ENCODE results near the gene DNAH7.

Gene DNAH7

GRCh38 chr2:195815083-195815482 lies 253.6 kb downstream of the DNAH7 start:
- no peaks in the 10 kb centered on the region for H3K9me3 Mint-ChIP-seq
- ATAC-seq (replicated peaks), result no peak
- no peaks in the 10 kb centered on the region for H3K27me3 Mint-ChIP-seq
- H3K4me3 Mint-ChIP-seq, result no peak overlapping the region
- no peak overlapping the region for H3K27ac Mint-ChIP-seq
- H3K36me3 Mint-ChIP-seq, result peaks cover 0 to 5% of the 10 kb centered on the region in 2 donors
- no peak for DNase-seq
- H3K4me1 Mint-ChIP-seq, result no peaks in the 10 kb centered on the region

- Mint-ChIP-seq H3K36me3 (peaks cover 0 to 3% of the 10 kb centered on the region in 2 donors), H3K4me3 (no peak overlapping the region), H3K27ac (no peak overlapping the region), H3K9me3 (no peaks in the 10 kb centered on the region), H3K4me1 (no peaks in the 10 kb centered on the region), H3K27me3 (no peaks in the 10 kb centered on the region)
- DNase-seq (no peak), ATAC-seq (replicated peaks) (no peak)
These were observed 255.2 kb downstream of the DNAH7 start for GRCh38 chr2:195813421-195813820.

- Mint-ChIP-seq H3K4me3 (no peak overlapping the region), H3K9me3 (no peaks in the 10 kb centered on the region), H3K27ac (no peak overlapping the region), H3K36me3 (peaks cover 0 to 5% of the 10 kb centered on the region in 2 donors), H3K27me3 (no peaks in the 10 kb centered on the region), H3K4me1 (no peaks in the 10 kb centered on the region)
- DNase-seq, result no peak
- peak in 1 of 2 donors; percentile 36 for ATAC-seq (replicated peaks)
These were observed 258.1 kb downstream of the DNAH7 start for GRCh38 chr2:195810340-195811098.

DNA sequence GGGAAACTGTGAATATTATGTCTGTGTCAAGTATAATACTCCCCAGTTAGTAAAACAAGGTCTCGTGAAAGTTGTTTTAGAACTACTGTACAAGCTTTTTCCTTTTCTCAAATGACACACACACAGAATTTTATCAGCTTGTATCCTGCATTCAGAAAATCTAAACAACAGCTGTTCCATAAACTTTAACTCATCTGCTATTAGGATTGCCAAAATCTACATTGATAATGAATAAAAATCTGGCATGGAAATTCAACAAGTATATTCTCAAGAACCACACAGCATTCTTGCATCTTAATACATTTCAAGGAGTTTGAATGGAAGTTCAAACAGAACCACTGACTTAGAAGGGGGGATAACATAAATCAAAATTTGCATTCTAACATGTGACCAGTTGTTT lies 260.4 kb downstream of the DNAH7 start:
- DNase-seq (no peak), ATAC-seq (replicated peaks) (no peak)
- H3K36me3 Mint-ChIP-seq, result peaks cover 0 to 5% of the 10 kb centered on the region in 2 donors
- no peak overlapping the region for H3K4me3 Mint-ChIP-seq
- H3K9me3 Mint-ChIP-seq, result no peaks in the 10 kb centered on the region
- H3K4me1 Mint-ChIP-seq, result no peaks in the 10 kb centered on the region
- H3K27ac Mint-ChIP-seq, result no peak overlapping the region
- no peaks in the 10 kb centered on the region for H3K27me3 Mint-ChIP-seq

GRCh38 chr2:195805283-195805976 lies 263.2 kb downstream of the DNAH7 start:
- ATAC-seq (replicated peaks), result no peak
- H3K9me3 Mint-ChIP-seq, result no peaks in the 10 kb centered on the region
- peaks cover 0 to 8% of the 10 kb centered on the region in 2 donors for H3K36me3 Mint-ChIP-seq
- H3K4me1 Mint-ChIP-seq, result no peaks in the 10 kb centered on the region
- no peak overlapping the region for H3K4me3 Mint-ChIP-seq
- no peaks in the 10 kb centered on the region for H3K27me3 Mint-ChIP-seq
- H3K27ac Mint-ChIP-seq, result no peak overlapping the region
- no peak for DNase-seq

DNA sequence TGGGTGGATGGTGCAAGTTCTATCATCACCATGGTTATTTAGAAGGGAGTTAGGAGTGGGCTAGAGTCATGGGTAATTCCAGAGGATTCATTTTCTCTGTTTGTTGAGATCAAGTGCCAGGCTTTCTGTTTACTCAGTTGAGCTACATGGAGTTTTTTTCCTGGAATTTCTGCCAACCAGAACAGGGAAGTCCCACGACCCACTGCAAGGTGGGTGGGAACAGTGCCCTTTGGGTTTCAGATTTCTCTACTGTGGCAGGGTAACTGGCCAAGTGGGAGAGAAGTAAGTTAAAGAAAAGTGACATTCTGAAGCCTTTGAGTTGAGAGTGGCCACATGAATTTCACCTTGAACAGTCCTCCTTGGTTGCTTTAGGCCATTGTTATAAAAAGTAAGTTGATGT lies 272.8 kb downstream of the DNAH7 start:
- ATAC-seq (replicated peaks), result no peak
- H3K9me3 Mint-ChIP-seq, result peaks cover 2 to 5% of the 10 kb centered on the region in 2 donors
- H3K27ac Mint-ChIP-seq, result no peak overlapping the region
- peaks cover 10 to 16% of the 10 kb centered on the region in 2 donors for H3K36me3 Mint-ChIP-seq
- H3K4me1 Mint-ChIP-seq, result no peaks in the 10 kb centered on the region
- no peaks in the 10 kb centered on the region for H3K27me3 Mint-ChIP-seq
- no peak overlapping the region for H3K4me3 Mint-ChIP-seq
- no peak for DNase-seq

- H3K36me3 Mint-ChIP-seq, result peaks cover 19 to 33% of the 10 kb centered on the region in 2 donors
- ATAC-seq (replicated peaks) (no peak), DNase-seq (no peak)
- H3K9me3 Mint-ChIP-seq, result peaks cover 12 to 16% of the 10 kb centered on the region in 2 donors
- H3K4me1 Mint-ChIP-seq, result no peaks in the 10 kb centered on the region
- no peak overlapping the region for H3K27ac Mint-ChIP-seq
- no peaks in the 10 kb centered on the region for H3K27me3 Mint-ChIP-seq
- no peak overlapping the region for H3K4me3 Mint-ChIP-seq
These were observed 274.8 kb downstream of the DNAH7 start for GRCh38 chr2:195793881-195794280.

DNA sequence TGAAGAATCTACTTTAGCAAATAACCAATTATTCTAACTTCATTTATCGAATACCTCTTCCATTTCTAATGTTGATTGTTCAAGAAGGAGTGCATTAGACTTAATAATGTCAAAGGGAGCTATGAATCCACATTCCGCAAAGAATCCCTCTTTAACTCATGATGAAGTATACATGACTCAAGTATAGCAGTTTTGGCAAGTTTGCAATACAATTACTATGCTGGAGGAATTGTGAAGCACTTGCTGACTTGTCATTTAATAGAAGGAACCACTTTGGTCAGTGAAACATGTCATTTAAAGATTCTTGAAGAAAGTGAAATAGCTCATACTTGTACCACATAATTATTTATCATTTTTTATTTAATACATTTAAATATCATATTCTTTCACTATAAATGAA lies 286.5 kb downstream of the DNAH7 start:
- Mint-ChIP-seq H3K4me1 (no peaks in the 10 kb centered on the region), H3K9me3 (no peaks in the 10 kb centered on the region), H3K4me3 (no peak overlapping the region), H3K27ac (no peak overlapping the region), H3K27me3 (peaks cover under 1 to 5% of the 10 kb centered on the region in 2 donors), H3K36me3 (peaks cover 0 to 9% of the 10 kb centered on the region in 2 donors)
- no peak for ATAC-seq (replicated peaks)
- DNase-seq, result no peak

DNA sequence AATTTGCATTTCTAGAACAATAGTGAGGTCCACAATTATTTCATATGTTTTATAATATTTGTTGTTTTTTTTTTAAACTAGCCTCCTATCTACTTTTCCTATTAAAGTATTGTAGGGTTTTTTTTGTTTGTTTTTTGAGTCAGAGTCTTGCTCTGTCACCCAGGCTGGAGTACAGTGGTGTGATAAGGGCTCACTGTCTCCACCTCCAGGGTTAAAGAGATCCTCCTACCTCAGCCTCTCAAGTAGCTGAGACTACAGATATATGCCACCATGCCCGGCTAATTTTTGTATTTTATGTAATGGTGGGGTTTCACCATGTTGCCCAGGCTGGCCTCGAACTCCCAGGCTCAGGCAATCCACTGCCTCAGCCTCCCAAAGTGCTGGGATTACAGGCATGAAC lies 289.1 kb downstream of the DNAH7 start:
- ATAC-seq (replicated peaks), result no peak
- no peak overlapping the region for H3K4me3 Mint-ChIP-seq
- H3K9me3 Mint-ChIP-seq, result no peaks in the 10 kb centered on the region
- H3K4me1 Mint-ChIP-seq, result no peaks in the 10 kb centered on the region
- DNase-seq, result no peak
- H3K36me3 Mint-ChIP-seq, result peaks cover 0 to 5% of the 10 kb centered on the region in 2 donors
- no peak overlapping the region for H3K27ac Mint-ChIP-seq
- H3K27me3 Mint-ChIP-seq, result peaks cover 0 to 5% of the 10 kb centered on the region in 2 donors

GRCh38 chr2:195769975-195770374 lies 298.7 kb downstream of the DNAH7 start:
- H3K4me3 Mint-ChIP-seq, result no peak overlapping the region
- H3K27ac Mint-ChIP-seq, result no peak overlapping the region
- ATAC-seq (replicated peaks) (no peak), DNase-seq (no peak)
- H3K27me3 Mint-ChIP-seq, result no peaks in the 10 kb centered on the region
- H3K4me1 Mint-ChIP-seq, result no peaks in the 10 kb centered on the region
- peaks cover 5 to 6% of the 10 kb centered on the region in 2 donors for H3K9me3 Mint-ChIP-seq
- peaks cover 0 to 13% of the 10 kb centered on the region in 2 donors for H3K36me3 Mint-ChIP-seq

DNA sequence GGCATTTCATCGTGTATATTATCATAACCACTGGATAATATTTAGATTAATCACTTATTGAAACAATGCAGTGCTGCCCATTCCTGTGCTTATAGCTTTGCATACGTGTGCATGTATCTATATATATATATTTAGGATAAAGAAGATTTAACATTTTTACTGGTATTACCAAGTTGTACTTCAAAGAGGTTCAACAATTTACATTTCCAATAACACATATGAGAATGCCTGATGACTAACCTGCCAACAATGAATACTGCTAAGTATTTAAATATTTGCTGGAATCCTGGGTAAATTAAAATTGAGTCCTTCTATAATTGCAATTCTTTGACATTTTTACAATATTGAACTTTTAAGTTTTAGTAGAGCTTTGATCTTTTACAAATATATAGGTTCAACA lies 300.2 kb downstream of the DNAH7 start:
- ATAC-seq (replicated peaks) (no peak), DNase-seq (no peak)
- Mint-ChIP-seq H3K27ac (no peak overlapping the region), H3K36me3 (peaks cover 7 to 13% of the 10 kb centered on the region in 2 donors), H3K27me3 (no peaks in the 10 kb centered on the region), H3K4me1 (no peaks in the 10 kb centered on the region), H3K9me3 (peaks cover 9 to 18% of the 10 kb centered on the region in 2 donors), H3K4me3 (no peak overlapping the region)

GRCh38 chr2:195766691-195767090 lies 301.9 kb downstream of the DNAH7 start:
- Mint-ChIP-seq H3K36me3 (peaks cover 7 to 22% of the 10 kb centered on the region in 2 donors), H3K27ac (no peak overlapping the region), H3K4me3 (no peak overlapping the region), H3K9me3 (peaks cover 17 to 26% of the 10 kb centered on the region in 2 donors), H3K27me3 (no peaks in the 10 kb centered on the region), H3K4me1 (no peaks in the 10 kb centered on the region)
- DNase-seq (no peak), ATAC-seq (replicated peaks) (no peak)

- peaks cover 18 to 24% of the 10 kb centered on the region in 2 donors for H3K36me3 Mint-ChIP-seq
- peaks cover 21 to 32% of the 10 kb centered on the region in 2 donors for H3K9me3 Mint-ChIP-seq
- H3K27me3 Mint-ChIP-seq, result no peaks in the 10 kb centered on the region
- H3K4me1 Mint-ChIP-seq, result no peaks in the 10 kb centered on the region
- no peak overlapping the region for H3K27ac Mint-ChIP-seq
- ATAC-seq (replicated peaks), result no peak
- no peak overlapping the region for H3K4me3 Mint-ChIP-seq
- DNase-seq, result no peak
These were observed 304.8 kb downstream of the DNAH7 start for GRCh38 chr2:195763866-195764265.

DNA sequence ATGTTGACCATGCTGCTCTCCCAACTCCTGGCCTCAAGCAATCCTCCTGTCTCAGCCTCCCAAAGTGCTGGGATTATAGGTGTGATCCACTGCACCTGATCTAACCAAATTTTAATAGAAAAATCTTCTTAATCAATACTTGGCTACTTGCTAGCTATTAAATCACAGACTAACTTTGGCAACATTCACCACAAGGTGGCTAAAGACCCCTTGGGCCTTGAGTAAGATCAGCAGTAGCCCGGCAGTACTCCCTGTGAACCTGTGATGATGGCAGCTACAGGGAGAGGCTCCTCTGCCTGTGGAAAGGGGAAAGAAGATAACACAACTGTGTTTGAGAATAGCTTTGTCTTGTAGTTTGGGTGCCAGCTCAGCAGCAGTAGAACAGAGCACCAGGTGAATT lies 308.8 kb downstream of the DNAH7 start:
- Mint-ChIP-seq H3K27me3 (no peaks in the 10 kb centered on the region), H3K4me3 (no peak overlapping the region), H3K36me3 (peaks cover 17 to 20% of the 10 kb centered on the region in 2 donors), H3K9me3 (peaks cover 15 to 25% of the 10 kb centered on the region in 2 donors), H3K4me1 (no peaks in the 10 kb centered on the region), H3K27ac (no peak overlapping the region)
- no peak for ATAC-seq (replicated peaks)
- no peak for DNase-seq

DNA sequence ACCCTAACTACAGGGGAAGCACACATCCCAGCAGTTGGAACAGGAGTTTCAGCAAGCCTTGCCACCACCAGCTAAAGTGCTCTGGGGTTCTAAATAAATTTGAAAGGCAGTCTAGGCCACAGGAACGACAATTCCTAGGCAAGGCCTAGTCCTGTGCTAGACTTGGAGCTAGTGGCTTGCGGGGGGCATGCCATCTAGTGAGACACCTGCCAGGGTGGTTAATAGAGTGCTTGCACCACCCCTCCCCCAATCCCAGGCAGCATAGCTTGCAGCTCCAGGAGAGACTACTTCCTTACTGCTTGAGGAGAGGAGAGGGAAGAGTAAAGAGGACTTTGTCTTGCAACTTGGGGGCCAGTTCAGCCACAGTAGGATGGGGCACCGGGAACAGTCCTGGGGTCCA lies 309.8 kb downstream of the DNAH7 start:
- no peak for DNase-seq
- Mint-ChIP-seq H3K36me3 (peaks cover 17 to 20% of the 10 kb centered on the region in 2 donors), H3K27ac (no peak overlapping the region), H3K4me1 (no peaks in the 10 kb centered on the region), H3K9me3 (peaks cover 13 to 17% of the 10 kb centered on the region in 2 donors), H3K4me3 (no peak overlapping the region), H3K27me3 (no peaks in the 10 kb centered on the region)
- ATAC-seq (replicated peaks), result no peak

All from stimulated activated naive B cell treated with anti-CD40 and anti-IgM and Interleukin-4, amounts not matched to agents 10 μg/mL and 1 μg/mL and 100 μg/mL, for 72 hours (primary cell).